ENCODE data around the gene ADI1.

The ADI1 gene

GRCh38 chr2:3480352-3481010 is 38.9 kb downstream of the ADI1 start:
- DNase-seq (ENCODE audit: low read depth), result no peak

GRCh38 chr2:3479430-3480320 is 39.7 kb downstream of the ADI1 start:
- no peak for DNase-seq (ENCODE audit: low read depth)

GRCh38 chr2:3478846-3479385 is 40.4 kb downstream of the ADI1 start:
- DNase-seq (ENCODE audit: low read depth), result no peak

GRCh38 chr2:3476985-3477327 is 42.4 kb downstream of the ADI1 start:
- DNase-seq (ENCODE audit: low read depth), result no peak

GRCh38 chr2:3476321-3476984 is 42.9 kb downstream of the ADI1 start:
- no peak for DNase-seq (ENCODE audit: low read depth)

- DNase-seq (ENCODE audit: low read depth), result no peak
Measured at GRCh38 chr2:3475771-3476170, 43.6 kb downstream of the ADI1 start.

- DNase-seq (ENCODE audit: low read depth), result no peak
Measured at GRCh38 chr2:3472966-3473365, 46.4 kb downstream of the ADI1 start.

- no peak for DNase-seq (ENCODE audit: low read depth)
Measured at GRCh38 chr2:3472296-3472695, 47.0 kb downstream of the ADI1 start.

GRCh38 chr2:3470856-3471737 is 48.2 kb downstream of the ADI1 start:
- no peak for DNase-seq (ENCODE audit: low read depth)

- DNase-seq (ENCODE audit: low read depth), result no peak
Measured at GRCh38 chr2:3470166-3470651, 49.1 kb downstream of the ADI1 start.

GRCh38 chr2:3469486-3469885 is 49.8 kb downstream of the ADI1 start:
- no peak for DNase-seq (ENCODE audit: low read depth)

GRCh38 chr2:3468296-3468988 is 50.9 kb downstream of the ADI1 start:
- no peak for DNase-seq (ENCODE audit: low read depth)

GRCh38 chr2:3467654-3468053 is 51.7 kb downstream of the ADI1 start:
- DNase-seq (ENCODE audit: low read depth), result no peak

- DNase-seq (ENCODE audit: low read depth), result no peak
Measured at GRCh38 chr2:3466966-3467365, 52.4 kb downstream of the ADI1 start.

- no peak for DNase-seq (ENCODE audit: low read depth)
Measured at GRCh38 chr2:3466482-3466863, 52.9 kb downstream of the ADI1 start.

GRCh38 chr2:3465844-3466481 is 53.4 kb downstream of the ADI1 start:
- DNase-seq (ENCODE audit: low read depth), result no peak

- no peak for DNase-seq (ENCODE audit: low read depth)
Measured at GRCh38 chr2:3465328-3465727, 54.0 kb downstream of the ADI1 start.

GRCh38 chr2:3464401-3465005 is 54.8 kb downstream of the ADI1 start:
- no peak for DNase-seq (ENCODE audit: low read depth)

GRCh38 chr2:3463944-3464343 is 55.4 kb downstream of the ADI1 start:
- no peak for DNase-seq (ENCODE audit: low read depth)

GRCh38 chr2:3463186-3463835 is 56.0 kb downstream of the ADI1 start:
- no peak for DNase-seq (ENCODE audit: low read depth)
